HG03060 (cell line): ENCODE results near the gene IRF6.

ENCODE experiments used
- ATAC-seq: cut with Tn5 transposase; IDR thresholded peaks from one replicate; pipeline ENCODE4 v1.9.1; 2021; ENCODE audit warnings: low read depth, moderate number of reproducible peaks; ENCODE audit not compliant: unreplicated experiment

The IRF6 gene

DNA sequence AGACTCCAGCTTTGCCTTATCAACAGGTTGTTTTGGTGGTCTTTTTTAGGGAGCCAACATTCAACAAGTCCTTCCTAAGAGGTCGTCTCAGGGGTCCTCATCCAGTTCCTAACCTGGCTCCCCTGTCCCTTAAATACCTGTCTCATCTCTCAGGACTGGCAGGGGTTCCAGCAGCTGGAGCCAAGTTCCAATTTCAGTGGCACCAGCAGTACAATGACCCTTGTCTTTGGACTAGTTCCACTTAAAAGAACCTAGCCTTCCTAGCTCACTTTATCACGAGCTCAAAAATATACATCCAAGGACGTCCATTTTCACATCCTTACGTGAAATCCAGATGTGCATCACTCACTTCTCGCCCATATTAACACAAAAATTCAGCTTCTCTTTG, 68.8 kb downstream of the IRF6 start:
- no peak for ATAC-seq

DNA sequence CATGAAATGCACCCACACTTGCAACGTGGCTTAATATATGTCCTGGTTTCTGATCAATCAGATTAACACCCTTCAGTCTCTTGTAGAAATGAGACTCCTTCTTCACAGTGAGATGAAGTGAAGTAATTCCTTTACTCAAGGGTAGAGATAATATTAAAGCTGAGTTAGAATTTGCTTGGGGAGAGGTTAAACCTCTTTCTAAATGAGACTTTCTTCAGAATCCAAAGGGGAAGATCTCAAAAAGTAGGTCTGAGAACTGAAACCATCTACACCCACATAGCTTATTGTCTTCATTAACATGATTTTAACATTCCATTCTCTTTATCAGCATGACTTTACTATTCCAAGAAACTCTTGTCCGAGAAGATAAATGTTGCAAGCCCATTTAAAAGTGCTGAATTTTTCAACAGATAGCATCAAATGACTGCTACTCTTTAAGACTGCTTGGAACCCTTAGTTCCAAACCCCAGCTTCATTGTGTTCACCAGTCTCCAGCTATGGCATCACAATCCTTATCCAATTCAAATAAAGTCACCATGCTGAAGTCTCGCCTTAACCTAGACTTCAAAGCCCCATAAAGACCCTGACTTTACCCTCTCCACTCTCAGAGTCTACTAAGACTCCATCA, 69.3 kb downstream of the IRF6 start:
- ATAC-seq = no peak
